GM12878 (cell line): ENCODE results near the gene ZMYND10. TPM values are rescaled to one million over a fixed set of nuclear protein-coding genes. Genes with fewer than 3 reads are reported as not detected.

Source experiments
- ATAC-seq: fragments of 200-7000 bp; cut with Tn5 transposase; 3 replicates; pipeline ENCODE4 v1.9.1; 2020; ENCODE audit warnings: mild to moderate bottlenecking, moderate library complexity
- BruUV-seq: library from RNA; stranded (reverse); fragments of 400-500 nt; replicated peaks from 2 replicates; lab custom pipeline; 2021; lab: Mats Ljungman, UMichigan
- CTCF ChIA-PET: fragments of 300-600 bp; sonication (Branson Sonifier 250); formaldehyde crosslinking; extraction: SDS; loops from one replicate; lab custom pipeline; 2021; ENCODE audit warnings: inconsistent platforms; lab: Yijun Ruan, JAX
- POLR2A ChIA-PET: fragments of 350-600 bp; formaldehyde crosslinking; extraction: SDS; loops from one replicate; lab custom pipeline; 2021; ENCODE audit warnings: inconsistent platforms; lab: Charles Lee
- RAD21 ChIA-PET: fragments of 300-600 bp; sonication (Branson Sonifier 250); formaldehyde crosslinking; loops from one replicate; lab custom pipeline; 2023; ENCODE audit warnings: antibody characterized with exemption; ENCODE audit not compliant: unreplicated experiment; lab: Charles Lee
- SMC1A ChIA-PET: fragments of 300-600 bp; sonication (Branson Sonifier 250); formaldehyde crosslinking; loops from one replicate; lab custom pipeline; 2023; ENCODE audit not compliant: unreplicated experiment, uncharacterized antibody; lab: Charles Lee
- DNase-seq: peaks from one replicate; pipeline ENCODE4 v3.0.0-alpha.2; 2011; ENCODE audit warnings: low read depth, low spot score
- FAIRE-seq: peaks from 3 replicates; lab custom pipeline; 2011; peaks lifted over from hg19 to GRCh38; lab: Jason Lieb, UNC
- H2AFZ ChIP-seq: 2 replicates; pipeline ENCODE4 v1.6.0; 2011; ENCODE audit warnings: low read depth, low read length, control low read depth; ENCODE audit not compliant: control insufficient read depth
- H3K27ac ChIP-seq: 2 replicates; pipeline ENCODE4 v1.5.1; 2011; ENCODE audit warnings: control low read depth; ENCODE audit not compliant: control insufficient read depth, insufficient read depth
- H3K27me3 ChIP-seq, 2 experiments: replicated peaks in 1 of 2; 2 replicates each; pipeline versions ENCODE4 v1.6.0 to v1.6.1; 2011; ENCODE audit warnings: low read length in 1 of 2; ENCODE audit not compliant: control insufficient read depth in 2 of 2, insufficient read depth in 2 of 2
- H3K36me3 ChIP-seq, 2 experiments: 2 replicates each; pipeline ENCODE4 v1.5.1; 2011; ENCODE audit warnings: low read length in 1 of 2; ENCODE audit not compliant: control insufficient read depth in 2 of 2, insufficient read depth in 2 of 2
- H3K4me1 ChIP-seq: 2 replicates; pipeline ENCODE4 v1.6.1; 2011; ENCODE audit warnings: mild to moderate bottlenecking, low read length, moderate library complexity, mixed read lengths; ENCODE audit not compliant: control insufficient read depth, insufficient read depth
- H3K4me2 ChIP-seq: 2 replicates; pipeline ENCODE4 v1.6.0; 2011; ENCODE audit warnings: control low read depth; ENCODE audit not compliant: control insufficient read depth, insufficient read depth
- H3K4me3 ChIP-seq: fragments of 200-600 bp; sonication (generic); 2 replicates; pipeline ENCODE4 v1.5.1; 2016
- H3K79me2 ChIP-seq: 2 replicates; pipeline ENCODE4 v1.6.0; 2011; ENCODE audit warnings: low read length; ENCODE audit not compliant: control insufficient read depth, insufficient read depth
- H3K9ac ChIP-seq: 2 replicates; pipeline ENCODE4 v1.8.0; 2011; ENCODE audit warnings: low read length, control low read depth, mixed read lengths; ENCODE audit not compliant: control insufficient read depth, insufficient read depth
- H3K9me3 ChIP-seq: replicated peaks from 3 replicates; pipeline ENCODE4 v1.5.1; 2011; ENCODE audit warnings: mild to moderate bottlenecking, low read length; ENCODE audit not compliant: control insufficient read depth, insufficient read depth
- H4K20me1 ChIP-seq: 2 replicates; pipeline ENCODE4 v1.6.0; 2011; ENCODE audit not compliant: control insufficient read depth, insufficient read depth
- E2F4 ChIP-seq: IDR thresholded peaks from 2 replicates; pipeline ENCODE4 v1.6.1; 2012; ENCODE audit warnings: low read depth, low read length, improper control_type of control experiment
- JUND ChIP-seq: IDR thresholded peaks from 2 replicates; pipeline ENCODE4 v1.6.1; 2012; ENCODE audit warnings: low read depth, mild to moderate bottlenecking, low read length, improper control_type of control experiment, moderate library complexity
- NFXL1 ChIP-seq: fragments of 450-650 bp; IDR thresholded peaks from 2 replicates; pipeline ENCODE4 v1.6.1; 2017; ENCODE audit warnings: antibody characterized with exemption, mild to moderate bottlenecking, borderline replicate concordance
- POLR2A ChIP-seq: IDR thresholded peaks from 2 replicates; pipeline ENCODE4 v1.6.1; 2011; ENCODE audit warnings: low read depth, mild to moderate bottlenecking, low read length
- POLR2AphosphoS5 ChIP-seq: IDR thresholded peaks from 2 replicates; pipeline ENCODE4 v1.6.1; 2011; ENCODE audit warnings: mild to moderate bottlenecking, low read length, inconsistent platforms
- RAD51 ChIP-seq: fragments of 450-650 bp; IDR thresholded peaks from 2 replicates; pipeline ENCODE4 v1.6.1; 2016; ENCODE audit warnings: moderate library complexity, mild to moderate bottlenecking, inconsistent platforms
- SPI1 ChIP-seq: IDR thresholded peaks from 2 replicates; pipeline ENCODE4 v1.6.1; 2011; ENCODE audit warnings: low read depth, mild to moderate bottlenecking, low read length, moderate library complexity, borderline replicate concordance; ENCODE audit not compliant: insufficient read depth
- ZNF687 ChIP-seq: fragments of 450-650 bp; IDR thresholded peaks from 2 replicates; pipeline ENCODE4 v1.6.1; 2017; ENCODE audit warnings: mild to moderate bottlenecking, moderate library complexity
- WGBS: methylation state at CpG from one replicate; pipeline ENCODE4 v1.1.6; 2016; ENCODE audit warnings: low lambda C conversion rate; ENCODE audit not compliant: insufficient replicate concordance, insufficient coverage; ENCODE audit errors: missing lambda C conversion rate; 5-methylcytosine and 5-hydroxymethylcytosine counted together
- in situ Hi-C: fragments of 300-500 bp; cut with MboI; formaldehyde crosslinking; loops from 9 replicates; pipeline ENCODE4 v1.14.3; 2018; ENCODE audit warnings: mixed read lengths
- intact Hi-C: fragments of 100-400 bp; cut with micrococcal nuclease; formaldehyde crosslinking; loops from one replicate; pipeline ENCODE4 v1.14.2; 2022; ENCODE audit not compliant: unreplicated experiment
- polyA plus RNA-seq, 11 experiments: library from polyadenylated mRNA; depleted of rRNA in 4 of 11; unstranded in 6 of 11; stranded (reverse) in 5 of 11; fragments of >200 nt; fragmentation: Nextera tagmentation in 4 of 11; fragmentation: Illumina TruSeq in 1 of 11; extraction: Ambion mirVana in 4 of 11; extraction: Trizol in 1 of 11; gene quantifications; 1 replicate in 1 of 11; 2 replicates in 10 of 11; pipeline versions ENCODE4 v1.2.1 to v1.2.3, GENCODE V29; 2011 to 2016; ENCODE audit warnings: inconsistent platforms in 2 of 11, missing spikeins in 2 of 11, low read depth in 1 of 11
- total RNA-seq, 4 experiments: library from RNA; depleted of rRNA in 3 of 4; stranded (reverse); fragments of >200 nt in 3 of 4; fragmentation: Illumina TruSeq in 1 of 4; extraction: Trizol in 1 of 4; gene quantifications; 2 replicates each; pipeline versions ENCODE4 v1.2.1 to v1.2.3, GENCODE V29; 2013 to 2021

The ZMYND10 gene
- total and polyA plus RNA-seq, 10 of the 15 experiments (the other 5 are each of a cell fraction or from before 2014, with no cell fraction given) = 0.11 to 1.0 (median 0.37) TPM

- Histone ChIP-seq H3K36me3 (peaks cover 23 to 27% of the 10 kb centered on the region in 2 experiments), H3K27me3 (no peaks in the 10 kb centered on the region), H3K27ac (no peak overlapping the region), H3K9ac (no peak overlapping the region), H4K20me1 (no peaks in the 10 kb centered on the region; the same call in 1 of the 2 replicates), H3K4me1 (peaks cover 12% of the 10 kb centered on the region), H3K4me3 (no peak overlapping the region), H3K4me2 (no peak overlapping the region), H2AFZ (no peak overlapping the region), H3K79me2 (peaks cover 38% of the 10 kb centered on the region), H3K9me3 (no peaks in the 10 kb centered on the region)
- intact Hi-C loops (no loop called here), in situ Hi-C loops (loop anchor here (10.0 kb wide), 1 partner anchor 1064 kb away; the partner anchor contains the start of gene RBM15B)
- FAIRE-seq (no peak), ATAC-seq (no peak), DNase-seq (no peak)
- POLR2A ChIA-PET = no interaction called here
- CTCF ChIA-PET = no interaction called here
- SMC1A ChIA-PET = no interaction called here
- no peak for TF ChIP-seq ZNF687
- no peak for TF ChIP-seq JUND
- no peak for TF ChIP-seq NFXL1
- TF ChIP-seq POLR2A = peak; percentile 10; the same call in 1 of the 2 replicates
- no peak for TF ChIP-seq SPI1
- no peak for TF ChIP-seq RAD51
- no peak for TF ChIP-seq E2F4
- TF ChIP-seq POLR2AphosphoS5 = no peak
- WGBS = 91% methylated on average over 10 of the region's 10 CpGs
- RAD21 ChIA-PET = interaction anchor here (1.4 kb wide), 1 partner anchor 31 kb away, joined by 3 read pairs; the partner anchor contains the start of genes HYAL3 and NAA80
- no TSS peak for BruUV-seq
Observed at GRCh38 chr3:50330330-50330729, 15.2 kb downstream of the ZMYND10 start.
